HepG2 (cell line): Measurements from ENCODE around the gene SLC2A10. TPM values are rescaled to one million over a fixed set of nuclear protein-coding genes. Genes with fewer than 3 reads are reported as not detected.

Experiments used
- ASH2L ChIP-seq: fragments of 300-600, 200-600 bp; sonication (generic); IDR thresholded peaks from 2 replicates; pipeline ENCODE4 v1.7.0; 2017; ENCODE audit warnings: low read depth, mild to moderate bottlenecking, moderate library complexity, mixed read lengths, low read length; ENCODE audit not compliant: insufficient read length
- ELK4 ChIP-seq: sonication (generic); formaldehyde crosslinking; IDR thresholded peaks from 2 replicates; pipeline ENCODE4 v1.9.0; 2021; ENCODE audit warnings: missing genetic modification reagents, borderline replicate concordance
- FOXA1 ChIP-seq, 2 experiments: fragments of 450-650 bp in 1 of 2; sonication (generic) in 1 of 2; formaldehyde crosslinking in 1 of 2; IDR thresholded peaks; 2 replicates each; pipeline versions ENCODE4 v1.4.0 to v1.6.1; 2016 to 2020; ENCODE audit warnings: missing genetic modification reagents in 1 of 2
- GATAD1 ChIP-seq: IDR thresholded peaks from 2 replicates; pipeline ENCODE4 v1.6.1; 2016; ENCODE audit warnings: missing genetic modification reagents, missing compliant biosample characterization
- GLI4 ChIP-seq: sonication (generic); formaldehyde crosslinking; IDR thresholded peaks from 2 replicates; pipeline ENCODE4 v1.5.1; 2020; ENCODE audit warnings: missing genetic modification reagents, mild to moderate bottlenecking, moderate library complexity, borderline replicate concordance
- HOMEZ ChIP-seq: IDR thresholded peaks from 2 replicates; pipeline ENCODE4 v1.6.1; 2016; ENCODE audit warnings: low read depth
- MEIS1 ChIP-seq: sonication (generic); formaldehyde crosslinking; IDR thresholded peaks from 2 replicates; pipeline ENCODE4 v1.9.0; 2021; ENCODE audit warnings: mild to moderate bottlenecking, missing genetic modification reagents, moderate library complexity, borderline replicate concordance
- MTERF4 ChIP-seq: sonication (generic); formaldehyde crosslinking; IDR thresholded peaks from 2 replicates; pipeline ENCODE4 v1.8.0; 2023; ENCODE audit warnings: mild to moderate bottlenecking, missing genetic modification reagents
- NFATC3 ChIP-seq: sonication (generic); formaldehyde crosslinking; IDR thresholded peaks from 2 replicates; pipeline ENCODE4 v1.5.1; 2020; ENCODE audit warnings: mild to moderate bottlenecking, missing genetic modification reagents
- PBX2 ChIP-seq: IDR thresholded peaks from 2 replicates; pipeline ENCODE4 v1.6.1; 2016; ENCODE audit warnings: control low read depth
- RARA ChIP-seq: IDR thresholded peaks from 2 replicates; pipeline ENCODE4 v1.6.1; 2016; ENCODE audit warnings: missing genetic modification reagents, missing compliant biosample characterization
- RNF2 ChIP-seq: fragments of 450-650 bp; conservative IDR thresholded peaks from 2 replicates; pipeline ENCODE4 v1.6.1; 2016; ENCODE audit warnings: low read depth
- SKI ChIP-seq: fragments of 450-650 bp; IDR thresholded peaks from one replicate; pipeline ENCODE4 v1.6.1; 2018; ENCODE audit warnings: mild to moderate bottlenecking; ENCODE audit not compliant: partially characterized antibody
- SKIL ChIP-seq: sonication (generic); formaldehyde crosslinking; IDR thresholded peaks from 2 replicates; pipeline ENCODE4 v1.8.0; 2022; ENCODE audit warnings: missing genetic modification reagents, mild to moderate bottlenecking, moderate library complexity, borderline replicate concordance
- SOX6 ChIP-seq, 2 experiments: fragments of 450-650 bp in 1 of 2; sonication (generic) in 1 of 2; formaldehyde crosslinking in 1 of 2; IDR thresholded peaks; 2 replicates each; pipeline versions ENCODE4 v1.4.0 to v1.6.1; 2017 to 2020; ENCODE audit warnings: antibody characterized with exemption in 1 of 2, mild to moderate bottlenecking in 1 of 2, missing genetic modification reagents in 1 of 2
- SRSF4 ChIP-seq: fragments of 200-400 bp; formaldehyde crosslinking; IDR thresholded peaks from one replicate; pipeline ENCODE4 v1.6.1; 2018; ENCODE audit warnings: mild to moderate bottlenecking, low read depth, low read length, moderate library complexity; ENCODE audit not compliant: poor library complexity, severe bottlenecking
- ZNF10 ChIP-seq: sonication (generic); formaldehyde crosslinking; IDR thresholded peaks from 2 replicates; pipeline ENCODE4 v1.4.0; 2020; ENCODE audit warnings: mild to moderate bottlenecking, low read depth, missing genetic modification reagents, borderline replicate concordance
- ZNF101 ChIP-seq: sonication (generic); formaldehyde crosslinking; IDR thresholded peaks from 2 replicates; pipeline ENCODE4 v1.4.0; 2020; ENCODE audit warnings: mild to moderate bottlenecking, low read depth, missing genetic modification reagents, borderline replicate concordance
- ZNF317 ChIP-seq: sonication (generic); formaldehyde crosslinking; IDR thresholded peaks from 2 replicates; pipeline ENCODE4 v1.5.0; 2020; ENCODE audit warnings: mild to moderate bottlenecking, missing genetic modification reagents
- polyA plus RNA-seq, 8 experiments: library from polyadenylated mRNA; depleted of rRNA in 3 of 8; stranded (reverse) in 7 of 8; unstranded in 1 of 8; fragments of >200 nt; fragmentation: Illumina TruSeq in 4 of 8; extraction: Trizol in 4 of 8; gene quantifications; 2 replicates each; pipeline versions ENCODE4 v1.2.1 to v1.2.3, GENCODE V29; 2011 to 2016; ENCODE audit warnings: low read depth in 4 of 8, missing spikeins in 1 of 8, mixed read lengths in 1 of 8; ENCODE audit not compliant: insufficient read depth in 1 of 8
- total RNA-seq, 5 experiments: library from RNA; depleted of rRNA; stranded (reverse); fragments of >200 nt; fragmentation: Illumina TruSeq; extraction: Trizol; gene quantifications; 2 replicates each; pipeline ENCODE4 v1.2.3, GENCODE V29; 2016; ENCODE audit warnings: low read depth in 1 of 5

Gene SLC2A10
- total and polyA plus RNA-seq, 2 of the 13 experiments (the other 11 are each of a cell fraction or from before 2014, with no cell fraction given) = 16.0 to 18.4 TPM

GRCh38 chr20:46670585-46671584 is 38.6 kb upstream of the SLC2A10 start (continued):
- TF ChIP-seq GATAD1 (CRISPR knock-in tag) = peak; percentile 79; the same call in 1 of the 2 replicates
- TF ChIP-seq MTERF4 (CRISPR knock-in tag) = 0 out of 2 replicates have a peak, but pooled peaks have one; percentile 25
- no peak for TF ChIP-seq ZNF10
- TF ChIP-seq MEIS1 (CRISPR knock-in tag) = peak; percentile 88; the same call in 1 of the 2 replicates
- peak; percentile 6; the same call in 1 of the 2 replicates for TF ChIP-seq GLI4 (CRISPR knock-in tag)
- no peak for TF ChIP-seq ZNF101 (CRISPR knock-in tag)
- TF ChIP-seq RARA (CRISPR knock-in tag) = peak; percentile 97
- TF ChIP-seq SOX6 (IDR thresholded peaks at IDR 0.05) = no peak
- peak; percentile 98 for TF ChIP-seq SOX6 (CRISPR knock-in tag; IDR thresholded peaks at IDR 0.05)
- TF ChIP-seq PBX2 = no peak
- peak; percentile 76 for TF ChIP-seq SKIL
- peak; percentile 71; the same call in 1 of the 2 replicates for TF ChIP-seq HOMEZ (CRISPR knock-in tag)
- peak; percentile 56; the same call in 1 of the 2 replicates for TF ChIP-seq NFATC3
- TF ChIP-seq RNF2 = no peak
- peak; percentile 72; the same call in 1 of the 2 replicates for TF ChIP-seq ZNF317 (CRISPR knock-in tag)
- peak; percentile 71 for TF ChIP-seq FOXA1 (IDR thresholded peaks at IDR 0.05)
- peak; percentile 94 for TF ChIP-seq FOXA1 (CRISPR knock-in tag; IDR thresholded peaks at IDR 0.05)
- TF ChIP-seq SKI = peak; percentile 91
- peak; percentile 71 for TF ChIP-seq ASH2L
- TF ChIP-seq ELK4 (CRISPR knock-in tag) = no peak
- no peak for TF ChIP-seq SRSF4
